HEK293 (cell line): ENCODE data around the gene CHERP.
A peak's percentile ranks its signal among the peaks of the same experiment; 100 is the strongest.

ENCODE experiments used
- KLF10 ChIP-seq: fragments of 450-650 bp; IDR thresholded peaks from 2 replicates; pipeline ENCODE4 v1.5.1; 2018; ENCODE audit warnings: missing biosample characterization, mild to moderate bottlenecking, missing genetic modification characterization
- KLF16 ChIP-seq: fragments of 450-650 bp; formaldehyde crosslinking; IDR thresholded peaks from 2 replicates; pipeline ENCODE4 v1.5.1; 2017; ENCODE audit warnings: missing biosample characterization, missing genetic modification characterization
- KLF17 ChIP-seq: fragments of 450-650 bp; formaldehyde crosslinking; IDR thresholded peaks from 2 replicates; pipeline ENCODE4 v1.5.1; 2016; ENCODE audit warnings: missing biosample characterization, missing genetic modification characterization
- KLF9 ChIP-seq: fragments of 450-650 bp; formaldehyde crosslinking; IDR thresholded peaks from 2 replicates; pipeline ENCODE4 v1.5.1; 2016; ENCODE audit warnings: missing biosample characterization, missing genetic modification characterization, low read depth
- MEIS1 ChIP-seq: sonication (generic); formaldehyde crosslinking; IDR thresholded peaks from 2 replicates; pipeline ENCODE4 v1.8.1; 2022; ENCODE audit warnings: missing genetic modification reagents, mild to moderate bottlenecking, borderline replicate concordance
- ZBTB17 ChIP-seq: fragments of 450-650 bp; formaldehyde crosslinking; IDR thresholded peaks from 2 replicates; pipeline ENCODE4 v1.5.1; 2016; ENCODE audit warnings: missing biosample characterization, missing genetic modification characterization
- ZIC2 ChIP-seq: fragments of 450-650 bp; formaldehyde crosslinking; IDR thresholded peaks from 2 replicates; pipeline ENCODE4 v1.5.1; 2016; ENCODE audit warnings: missing biosample characterization, missing genetic modification characterization
- ZNF169 ChIP-seq: fragments of 450-650 bp; formaldehyde crosslinking; IDR thresholded peaks from 2 replicates; pipeline ENCODE4 v1.5.1; 2016; ENCODE audit warnings: missing biosample characterization, missing genetic modification characterization
- ZNF19 ChIP-seq: fragments of 450-650 bp; formaldehyde crosslinking; IDR thresholded peaks from 2 replicates; pipeline ENCODE4; 2016; ENCODE audit warnings: missing biosample characterization, missing genetic modification characterization, low read depth
- ZNF2 ChIP-seq: fragments of 450-650 bp; formaldehyde crosslinking; IDR thresholded peaks from 2 replicates; pipeline ENCODE4 v1.5.1; 2016; ENCODE audit warnings: missing biosample characterization, missing genetic modification characterization
- ZNF202 ChIP-seq: fragments of 450-650 bp; formaldehyde crosslinking; IDR thresholded peaks from 2 replicates; pipeline ENCODE4 v1.5.1; 2016; ENCODE audit warnings: missing biosample characterization, missing genetic modification characterization, borderline replicate concordance
- ZNF239 ChIP-seq: fragments of 450-650 bp; formaldehyde crosslinking; IDR thresholded peaks from 2 replicates; pipeline ENCODE4 v1.5.1; 2016; ENCODE audit warnings: missing biosample characterization, missing genetic modification characterization
- ZNF311 ChIP-seq: fragments of 450-650 bp; formaldehyde crosslinking; IDR thresholded peaks from 2 replicates; pipeline ENCODE4 v1.5.1; 2017; ENCODE audit warnings: missing biosample characterization, missing genetic modification characterization, borderline replicate concordance
- ZNF341 ChIP-seq: fragments of 450-650 bp; formaldehyde crosslinking; IDR thresholded peaks from 2 replicates; pipeline ENCODE4; 2016; ENCODE audit warnings: low read depth, missing biosample characterization, missing genetic modification characterization
- ZNF416 ChIP-seq: fragments of 450-650 bp; formaldehyde crosslinking; IDR thresholded peaks from 2 replicates; pipeline ENCODE4 v1.5.1; 2016; ENCODE audit warnings: missing biosample characterization, missing genetic modification characterization
- ZNF473 ChIP-seq: fragments of 450-650 bp; formaldehyde crosslinking; IDR thresholded peaks from 2 replicates; pipeline ENCODE4 v1.5.1; 2017; ENCODE audit warnings: missing biosample characterization, missing genetic modification characterization
- ZNF518A ChIP-seq: fragments of 450-650 bp; formaldehyde crosslinking; conservative IDR thresholded peaks from 2 replicates; pipeline ENCODE4 v1.5.1; 2016; ENCODE audit warnings: low read depth, missing biosample characterization, missing genetic modification characterization
- ZNF544 ChIP-seq: fragments of 450-650 bp; formaldehyde crosslinking; IDR thresholded peaks from 2 replicates; pipeline ENCODE4 v1.5.0; 2017; ENCODE audit warnings: missing biosample characterization, missing genetic modification characterization
- ZNF600 ChIP-seq: fragments of 450-650 bp; formaldehyde crosslinking; IDR thresholded peaks from 2 replicates; pipeline ENCODE4 v1.5.1; 2016; ENCODE audit warnings: missing biosample characterization, missing genetic modification characterization
- ZNF623 ChIP-seq: fragments of 450-650 bp; formaldehyde crosslinking; IDR thresholded peaks from 2 replicates; pipeline ENCODE4 v1.5.1; 2016; ENCODE audit warnings: missing biosample characterization, missing genetic modification characterization
- ZNF658 ChIP-seq: fragments of 450-650 bp; formaldehyde crosslinking; IDR thresholded peaks from 2 replicates; pipeline ENCODE4; 2016; ENCODE audit warnings: missing biosample characterization, missing genetic modification characterization
- ZNF660 ChIP-seq: fragments of 450-650 bp; IDR thresholded peaks from 2 replicates; pipeline ENCODE4 v1.5.1; 2018; ENCODE audit warnings: missing biosample characterization, mild to moderate bottlenecking, missing genetic modification characterization
- ZNF707 ChIP-seq: fragments of 450-650 bp; formaldehyde crosslinking; IDR thresholded peaks from 2 replicates; pipeline ENCODE4 v1.5.1; 2016; ENCODE audit warnings: missing biosample characterization, missing genetic modification characterization
- ZSCAN5A ChIP-seq: fragments of 450-650 bp; formaldehyde crosslinking; IDR thresholded peaks from 2 replicates; pipeline ENCODE4 v1.5.1; 2016; ENCODE audit warnings: missing biosample characterization, missing genetic modification characterization

CHERP gene

GRCh38 chr19:16584248-16585093 lies 42.2 kb upstream of the CHERP start (continued):
- TF ChIP-seq ZNF239 (tag by site-specific recombination) (no peak), ZNF658 (no peak), ZNF2 (tag by site-specific recombination) (no peak), ZBTB17 (tag by site-specific recombination) (no peak; the same call in 1 of the 2 replicates), ZNF311 (tag by site-specific recombination) (no peak), ZNF416 (tag by site-specific recombination) (no peak), ZSCAN5A (tag by site-specific recombination) (no peak), ZNF544 (no peak), ZNF341 (0 out of 2 replicates have a peak, but pooled peaks have one; percentile 34), KLF16 (no peak), ZNF518A (tag by site-specific recombination) (no peak), ZNF19 (tag by site-specific recombination) (no peak), ZNF169 (tag by site-specific recombination) (no peak), KLF17 (tag by site-specific recombination) (no peak), ZIC2 (tag by site-specific recombination) (peak; percentile 93), ZNF202 (tag by site-specific recombination) (no peak), ZNF707 (tag by site-specific recombination) (no peak), KLF9 (peak; percentile 74), ZNF660 (tag by site-specific recombination) (0 out of 2 replicates have a peak, but pooled peaks have one; percentile 18), ZNF623 (tag by site-specific recombination) (no peak), KLF10 (tag by site-specific recombination) (no peak), ZNF473 (tag by site-specific recombination) (no peak), MEIS1 (CRISPR knock-in tag) (no peak), ZNF600 (peak; percentile 76)
- TF ChIP-seq, all 188 proteins: peak for 19
